Skeletal muscle tissue (tissue), 4 donors: Measurements from ENCODE around the gene ANK3. TPM values are rescaled to one million over a fixed set of nuclear protein-coding genes. Genes with fewer than 3 reads are reported as not detected.

ENCODE experiments used
- H3K27ac ChIP-seq: one replicate; pipeline ENCODE4 v1.7.0; 2013; ENCODE audit warnings: mild to moderate bottlenecking, low read depth, low read length, inconsistent platforms
- H3K27me3 ChIP-seq, 3 donors: one replicate each; pipeline ENCODE4 v1.7.0; 2013; ENCODE audit warnings: low read length in 3 of 3; ENCODE audit not compliant: control insufficient read depth in 3 of 3, insufficient read depth in 3 of 3
- H3K36me3 ChIP-seq, 3 donors: one replicate each; pipeline ENCODE4 v1.7.0; 2013; ENCODE audit warnings: low read length in 3 of 3; ENCODE audit not compliant: control insufficient read depth in 3 of 3, insufficient read depth in 3 of 3
- H3K4me1 ChIP-seq, 3 donors: one replicate each; pipeline ENCODE4 v1.7.0; 2013; ENCODE audit warnings: low read length in 3 of 3, mild to moderate bottlenecking in 3 of 3; ENCODE audit not compliant: control insufficient read depth in 3 of 3, insufficient read depth in 3 of 3
- H3K4me3 ChIP-seq, 3 donors: one replicate each; pipeline ENCODE4 v1.7.0; 2013; ENCODE audit warnings: low read length in 3 of 3
- H3K9ac ChIP-seq, 3 donors: one replicate each; pipeline ENCODE4 v1.7.0; 2013; ENCODE audit warnings: low read length in 3 of 3, mild to moderate bottlenecking in 3 of 3, moderate library complexity in 2 of 3, low read depth in 1 of 3
- H3K9me3 ChIP-seq, 3 donors: one replicate each; pipeline ENCODE4 v1.7.0; 2013; ENCODE audit warnings: low read length in 3 of 3; ENCODE audit not compliant: control insufficient read depth in 3 of 3
- total RNA-seq: library from RNA; depleted of rRNA; stranded (reverse); fragments of >200 nt; gene quantifications from one replicate; pipeline ENCODE4 v1.2.3, GENCODE V29; 2014
- donor health status: Osteomylitis.

The ANK3 gene
- total RNA-seq, 1 donor from 2014 or later, result 110 TPM

DNA sequence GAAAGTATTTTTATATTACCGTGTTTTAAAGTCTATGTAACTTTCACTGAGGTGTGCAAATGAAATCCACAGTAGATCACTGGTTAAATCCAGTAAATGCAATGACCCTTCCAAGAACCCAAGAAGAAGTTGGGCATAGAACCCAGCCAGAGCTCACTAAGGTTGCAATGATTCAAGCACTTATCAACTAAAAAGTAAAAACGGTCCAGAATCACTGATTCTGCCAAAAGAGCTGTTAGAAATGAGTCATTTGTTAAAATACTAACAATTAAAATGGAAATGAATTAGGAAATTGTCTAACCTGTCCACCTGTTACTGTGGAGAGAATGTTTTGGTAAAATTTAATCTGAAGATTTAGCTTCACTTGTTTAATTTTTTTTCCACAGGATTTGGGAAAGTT is 74.4 kb downstream of the ANK3 start:
- Histone ChIP-seq H3K27ac (no peak overlapping the region), H3K27me3 (no peaks in the 10 kb centered on the region), H3K9me3 (no peaks in the 10 kb centered on the region), H3K36me3 (no peaks in the 10 kb centered on the region), H3K4me1 (peaks cover 0 to 5% (median 0%) of the 10 kb centered on the region in 3 donors), H3K9ac (no peak overlapping the region), H3K4me3 (no peak overlapping the region)

DNA sequence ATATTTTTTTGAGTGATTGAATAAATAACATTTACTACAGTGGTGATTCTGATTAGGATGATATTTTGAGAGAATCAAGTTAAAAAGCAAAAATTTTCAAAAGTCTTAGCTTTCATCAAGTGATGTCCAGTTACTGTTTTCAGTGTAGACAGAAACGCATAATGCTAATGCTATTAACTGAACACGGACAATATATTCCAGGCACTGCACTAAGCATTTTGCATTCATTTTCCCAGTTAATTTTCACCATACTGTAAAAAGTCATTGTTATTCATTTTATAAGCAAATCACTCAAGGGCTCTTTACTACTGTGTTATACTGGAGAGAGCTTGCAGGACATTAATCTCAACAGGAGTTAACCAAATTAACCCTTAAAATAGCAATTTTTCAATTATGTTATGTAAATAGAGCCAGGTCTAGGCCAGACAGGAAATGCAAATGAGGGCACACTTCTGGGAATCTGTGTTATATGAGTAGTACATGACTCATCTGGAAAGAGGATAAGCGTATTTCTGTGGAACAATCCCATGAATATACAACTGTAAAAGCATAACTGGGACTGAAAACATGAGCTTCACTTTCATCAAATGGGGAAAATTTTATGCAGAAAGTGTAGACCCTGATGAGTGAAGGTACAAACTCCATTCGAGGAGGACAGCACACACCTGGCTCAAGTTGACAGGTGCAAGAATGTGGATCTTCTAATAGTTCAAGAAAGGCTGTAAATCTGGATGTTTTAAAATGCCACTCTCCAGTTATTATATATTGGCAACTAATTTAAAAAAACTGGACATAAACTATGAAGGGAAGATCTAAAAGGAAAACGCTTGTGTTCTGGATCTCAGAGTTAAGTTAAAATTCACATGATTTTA is 75.4 kb downstream of the ANK3 start:
- Histone ChIP-seq H3K4me3 (no peak overlapping the region), H3K9ac (no peak overlapping the region), H3K27ac (no peak overlapping the region), H3K36me3 (no peaks in the 10 kb centered on the region), H3K27me3 (no peaks in the 10 kb centered on the region), H3K4me1 (peaks cover 0 to 5% (median 0%) of the 10 kb centered on the region in 3 donors), H3K9me3 (no peaks in the 10 kb centered on the region)

DNA sequence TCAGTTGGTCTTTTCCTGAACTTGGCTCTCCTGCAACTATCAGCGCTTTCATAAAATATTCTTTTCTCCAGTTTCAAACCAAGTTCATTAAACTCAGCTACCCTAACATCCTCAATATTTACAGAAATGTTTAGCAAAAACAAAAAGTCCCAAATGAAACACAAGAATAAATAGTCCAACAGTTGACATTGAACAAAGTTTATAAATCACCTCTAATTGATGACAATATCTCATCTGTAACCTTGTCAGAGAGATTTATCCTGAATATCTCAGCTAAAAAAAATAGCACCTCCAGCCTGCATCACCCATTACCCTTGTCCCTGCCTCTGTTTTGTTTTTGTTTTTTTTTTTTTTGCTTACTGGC is 76.1 kb downstream of the ANK3 start:
- Histone ChIP-seq H3K9ac (no peak overlapping the region), H3K9me3 (no peaks in the 10 kb centered on the region), H3K4me1 (peaks cover 0 to 5% (median 0%) of the 10 kb centered on the region in 3 donors), H3K27ac (no peak overlapping the region), H3K27me3 (no peaks in the 10 kb centered on the region), H3K4me3 (no peak overlapping the region), H3K36me3 (no peaks in the 10 kb centered on the region)

DNA sequence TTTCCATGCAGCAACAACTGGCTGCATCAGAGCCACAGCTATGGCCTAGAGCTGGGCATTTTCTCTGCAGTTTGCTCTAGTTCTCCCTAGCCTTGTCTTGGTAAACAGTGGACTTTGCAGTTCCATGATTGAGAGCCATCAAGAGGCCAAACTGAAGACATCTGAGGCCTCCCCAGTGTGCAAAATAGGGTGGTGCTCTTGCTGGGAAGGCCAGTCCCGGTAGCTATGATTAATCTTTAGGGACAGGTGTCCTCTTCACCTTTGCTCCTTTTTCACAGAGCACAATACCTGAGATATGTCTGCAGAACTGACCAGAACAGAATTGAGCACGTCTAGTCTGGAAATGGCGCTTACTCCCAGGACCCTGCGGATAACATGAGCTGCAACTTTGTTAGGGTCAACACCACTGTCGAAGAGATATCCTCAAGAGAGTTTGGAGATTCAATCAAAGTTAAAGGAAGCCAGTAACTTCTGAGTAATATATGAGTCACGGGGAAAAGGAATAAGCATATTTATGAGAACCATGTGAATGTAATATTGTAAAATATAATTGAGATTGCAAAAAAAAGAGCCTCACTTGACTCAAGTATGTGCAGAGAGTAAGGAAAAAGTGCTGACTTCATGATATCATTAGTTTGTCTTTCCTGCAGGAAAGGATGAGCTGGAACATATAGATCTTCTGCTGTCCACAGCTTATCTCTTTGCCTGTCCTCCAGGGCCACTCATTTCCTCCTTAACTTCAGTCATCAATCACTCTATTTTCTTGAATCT is 76.7 kb downstream of the ANK3 start:
- no peaks in the 10 kb centered on the region for H3K36me3 ChIP-seq
- H3K27ac ChIP-seq, result no peak overlapping the region
- H3K27me3 ChIP-seq, result no peaks in the 10 kb centered on the region
- H3K4me3 ChIP-seq, result no peak overlapping the region
- H3K9ac ChIP-seq, result no peak overlapping the region
- peaks cover 0 to 5% (median 0%) of the 10 kb centered on the region in 3 donors for H3K4me1 ChIP-seq
- no peaks in the 10 kb centered on the region for H3K9me3 ChIP-seq

DNA sequence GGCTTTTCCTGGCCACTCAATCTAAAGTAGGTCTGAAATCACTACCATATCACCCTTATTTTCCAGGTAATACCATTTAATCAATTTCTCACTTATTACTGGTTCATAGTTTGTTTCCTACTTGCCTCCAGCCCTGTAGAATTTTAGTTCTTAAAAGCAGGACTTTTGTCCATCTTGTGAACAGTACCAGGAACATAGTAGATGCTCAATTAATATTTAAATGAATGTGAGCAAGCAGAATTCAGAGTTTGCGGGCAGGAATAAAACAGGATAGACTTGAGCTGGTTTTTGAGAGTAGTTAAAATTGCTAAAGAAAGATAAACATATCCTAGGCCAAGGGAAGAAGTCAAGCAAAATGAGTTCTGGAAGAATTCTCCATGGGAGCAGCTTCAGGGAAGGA is 77.9 kb downstream of the ANK3 start:
- H3K4me1 ChIP-seq, result peaks cover 0 to 5% (median 0%) of the 10 kb centered on the region in 3 donors
- H3K27me3 ChIP-seq, result no peaks in the 10 kb centered on the region
- no peak overlapping the region for H3K27ac ChIP-seq
- H3K36me3 ChIP-seq, result no peaks in the 10 kb centered on the region
- H3K9me3 ChIP-seq, result no peaks in the 10 kb centered on the region
- H3K4me3 ChIP-seq, result no peak overlapping the region
- no peak overlapping the region for H3K9ac ChIP-seq

DNA sequence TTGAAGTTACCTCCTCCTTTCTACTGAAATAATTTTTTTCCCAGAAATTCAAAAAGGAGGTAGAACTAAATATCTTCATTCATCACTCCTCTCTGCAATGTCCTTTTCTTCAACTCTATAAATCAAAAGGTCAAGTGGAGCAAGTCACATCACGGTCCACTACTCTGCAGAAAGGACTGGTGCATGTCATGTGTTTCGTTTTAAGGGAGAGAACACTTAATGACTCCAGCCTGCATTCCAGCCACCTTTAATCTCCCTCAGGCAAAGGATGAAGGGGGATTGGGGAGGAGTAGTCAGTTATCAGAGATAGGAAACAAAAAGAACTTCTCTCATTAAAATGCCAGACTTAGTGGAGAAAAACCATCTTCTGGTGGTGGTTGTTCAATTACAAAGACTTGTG is 78.9 kb downstream of the ANK3 start:
- Histone ChIP-seq H3K27ac (no peak overlapping the region), H3K27me3 (no peaks in the 10 kb centered on the region), H3K4me3 (no peak overlapping the region), H3K4me1 (peaks cover 0 to 5% (median 0%) of the 10 kb centered on the region in 3 donors), H3K9ac (no peak overlapping the region), H3K9me3 (no peaks in the 10 kb centered on the region), H3K36me3 (no peaks in the 10 kb centered on the region)

DNA sequence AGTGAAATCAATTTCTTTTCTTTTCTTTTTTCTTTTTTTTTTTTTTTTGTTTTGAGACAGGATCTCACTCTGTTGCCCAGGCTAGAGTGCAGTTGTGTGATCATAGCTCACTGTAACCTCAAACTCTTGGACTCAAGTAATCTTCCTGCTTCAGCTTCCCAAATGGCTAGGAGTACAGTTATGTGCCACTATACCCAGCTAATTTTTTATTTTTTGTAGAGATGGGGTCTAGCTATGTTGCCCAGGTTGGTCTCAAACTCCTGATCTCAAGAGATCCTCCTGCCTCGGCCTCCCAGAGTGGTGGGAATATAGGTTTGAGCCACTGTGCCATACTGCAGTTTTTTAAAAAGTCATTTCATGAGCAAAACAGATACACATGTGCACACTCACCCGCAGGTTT is 79.8 kb downstream of the ANK3 start:
- no peaks in the 10 kb centered on the region for H3K36me3 ChIP-seq
- no peak overlapping the region for H3K4me3 ChIP-seq
- H3K27me3 ChIP-seq, result no peaks in the 10 kb centered on the region
- no peaks in the 10 kb centered on the region for H3K9me3 ChIP-seq
- no peak overlapping the region for H3K9ac ChIP-seq
- H3K27ac ChIP-seq, result no peak overlapping the region
- peaks cover 0 to 5% (median 0%) of the 10 kb centered on the region in 3 donors for H3K4me1 ChIP-seq

DNA sequence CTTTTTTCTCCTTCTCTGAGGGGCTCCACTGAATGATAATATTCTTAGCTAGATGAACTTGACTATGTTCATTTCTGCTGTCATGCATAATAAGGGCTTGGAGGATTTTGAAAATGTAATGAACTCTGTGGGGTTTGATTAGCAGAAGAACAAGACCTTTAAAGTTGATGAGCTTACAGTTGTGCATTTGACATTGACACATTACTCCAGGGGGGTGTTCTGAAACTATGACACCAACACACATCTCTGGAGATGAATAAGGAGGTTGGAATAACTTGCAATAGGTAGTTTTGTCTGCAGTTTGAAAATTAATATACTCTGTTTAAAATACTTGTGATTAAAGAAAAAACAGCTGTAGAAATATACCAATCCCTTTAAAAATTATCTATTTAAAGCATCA is 80.3 kb downstream of the ANK3 start:
- Histone ChIP-seq H3K4me3 (no peak overlapping the region), H3K36me3 (no peaks in the 10 kb centered on the region), H3K27ac (no peak overlapping the region), H3K4me1 (peaks cover 0 to 2% (median 0%) of the 10 kb centered on the region in 3 donors), H3K27me3 (no peaks in the 10 kb centered on the region), H3K9me3 (no peaks in the 10 kb centered on the region), H3K9ac (no peak overlapping the region)

DNA sequence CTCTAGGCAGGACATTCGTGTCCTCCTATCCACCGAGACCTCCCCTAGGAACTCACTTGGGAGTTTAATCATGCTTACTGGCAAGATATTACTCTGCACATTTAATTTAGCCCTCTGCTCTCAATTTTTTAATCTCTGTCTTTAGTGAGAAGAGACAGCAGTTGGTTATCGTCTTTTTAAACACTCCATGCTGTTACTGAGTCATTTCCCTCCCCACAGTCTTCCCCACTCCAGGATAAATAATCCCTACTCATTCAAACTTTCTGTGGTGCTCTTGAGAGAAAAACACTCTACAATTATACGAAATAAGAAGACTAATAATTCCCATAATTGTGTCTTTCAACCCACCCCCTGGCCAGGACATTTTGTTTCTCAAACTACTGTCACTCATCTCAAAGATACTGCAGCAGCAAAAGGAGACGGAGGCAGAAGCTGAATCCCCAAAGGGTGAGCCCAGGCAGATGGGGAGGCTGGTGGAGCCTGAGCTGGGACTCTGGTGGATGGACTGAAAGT is 84.2 kb downstream of the ANK3 start:
- Histone ChIP-seq H3K9me3 (no peaks in the 10 kb centered on the region), H3K27me3 (no peaks in the 10 kb centered on the region), H3K4me3 (no peak overlapping the region), H3K36me3 (no peaks in the 10 kb centered on the region), H3K9ac (no peak overlapping the region), H3K4me1 (peaks cover 0 to 4% (median 4%) of the 10 kb centered on the region in 3 donors), H3K27ac (no peak overlapping the region)

DNA sequence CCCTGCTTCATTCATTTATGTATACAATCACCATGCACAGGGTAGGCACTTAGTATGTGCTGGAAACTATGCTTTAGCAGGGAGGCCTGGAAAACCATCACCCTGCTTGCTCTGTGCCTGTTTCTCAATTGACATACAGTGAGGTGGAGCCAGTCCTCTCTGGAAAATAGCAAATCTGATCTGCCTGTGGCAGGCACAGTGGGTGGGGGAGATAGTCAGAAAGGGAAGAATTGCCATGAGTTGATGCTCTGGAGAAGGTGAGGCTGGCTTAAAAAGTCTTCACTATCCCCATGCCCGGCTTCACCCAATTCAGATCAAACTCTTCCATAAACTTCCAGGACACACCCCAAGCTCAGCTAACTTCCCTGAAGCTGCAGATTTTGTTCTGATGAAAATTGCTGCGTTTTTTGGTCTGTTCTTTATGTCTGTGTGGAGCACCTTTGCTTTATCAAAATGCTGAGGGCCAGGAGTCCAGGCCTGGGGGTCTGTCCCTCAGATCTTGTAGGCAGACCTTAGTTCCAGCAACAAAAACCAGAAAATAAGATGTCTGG is 84.8 kb downstream of the ANK3 start:
- Histone ChIP-seq H3K4me3 (no peak overlapping the region), H3K9ac (no peak overlapping the region), H3K27ac (no peak overlapping the region), H3K27me3 (no peaks in the 10 kb centered on the region), H3K36me3 (no peaks in the 10 kb centered on the region), H3K9me3 (no peaks in the 10 kb centered on the region), H3K4me1 (peaks cover 0 to 7% (median 5%) of the 10 kb centered on the region in 3 donors)
